Epidermal melanocyte (primary cell): Measurements from ENCODE around the gene GNG8.

ENCODE experiments used
- DNase-seq: peaks from one replicate; pipeline ENCODE4 v3.0.0; 2011; ENCODE audit warnings: low spot score; ENCODE audit not compliant: insufficient read length

GNG8 gene

DNA sequence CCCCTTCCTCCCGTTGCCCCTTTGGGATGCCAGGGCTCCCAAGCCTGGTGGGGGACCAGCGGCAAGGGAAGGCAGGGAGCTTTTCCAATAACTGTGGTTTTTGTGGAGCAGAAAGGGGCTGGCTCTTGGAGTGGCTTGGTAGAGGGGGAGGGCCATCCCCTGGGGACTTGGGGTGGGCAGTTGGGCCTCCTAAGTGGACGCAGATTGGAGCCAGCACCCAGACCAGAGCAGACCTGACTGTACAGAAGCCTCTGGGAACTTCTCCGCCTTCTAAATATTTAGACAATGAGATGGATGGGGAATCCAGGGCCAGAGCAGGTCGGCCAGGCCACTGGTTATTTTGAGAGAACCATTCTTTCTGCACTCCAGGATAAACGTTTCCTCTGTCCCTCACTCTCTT lies 15.3 kb downstream of the GNG8 start:
- no peak for DNase-seq

- DNase-seq, result no peak
These were observed 15.7 kb downstream of the GNG8 start for GRCh38 chr19:46620267-46620666.

GRCh38 chr19:46618670-46619231 lies 17.3 kb downstream of the GNG8 start:
- DNase-seq, result no peak

GRCh38 chr19:46617601-46618000 lies 18.4 kb downstream of the GNG8 start:
- no peak for DNase-seq

GRCh38 chr19:46616631-46617322 lies 19.2 kb downstream of the GNG8 start:
- DNase-seq, result no peak

GRCh38 chr19:46615966-46616365 lies 20.0 kb downstream of the GNG8 start:
- DNase-seq, result no peak

DNA sequence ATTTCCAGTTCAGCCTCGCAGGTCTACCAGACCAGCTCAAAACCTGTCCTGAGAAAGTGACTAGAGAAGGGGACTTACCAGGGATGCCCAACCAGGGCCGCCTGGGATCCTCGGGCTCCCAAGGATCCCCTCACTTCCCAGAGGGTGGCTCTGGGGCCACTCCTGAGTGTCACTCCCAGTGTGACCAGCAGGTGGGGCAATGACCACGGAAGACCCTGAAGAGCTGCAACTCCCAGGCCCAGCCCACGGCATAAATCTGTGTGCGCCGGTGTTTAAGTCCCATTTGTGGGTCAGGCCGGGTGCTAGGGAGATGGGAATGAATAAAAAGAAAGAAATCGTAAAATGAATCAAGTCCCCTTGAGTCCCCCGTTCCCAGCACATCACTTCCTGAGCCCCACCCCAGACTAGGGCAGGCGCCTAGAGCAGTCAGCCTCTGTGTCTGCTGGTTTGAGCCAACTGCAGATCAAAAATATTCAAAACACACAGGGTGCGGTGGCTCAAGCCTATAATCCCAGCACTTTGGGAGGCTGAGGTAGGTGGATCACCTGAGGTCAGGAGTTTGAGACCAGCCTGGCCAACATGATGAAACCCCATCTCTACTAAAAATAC lies 21.8 kb downstream of the GNG8 start:
- DNase-seq, result peak; percentile 97

DNA sequence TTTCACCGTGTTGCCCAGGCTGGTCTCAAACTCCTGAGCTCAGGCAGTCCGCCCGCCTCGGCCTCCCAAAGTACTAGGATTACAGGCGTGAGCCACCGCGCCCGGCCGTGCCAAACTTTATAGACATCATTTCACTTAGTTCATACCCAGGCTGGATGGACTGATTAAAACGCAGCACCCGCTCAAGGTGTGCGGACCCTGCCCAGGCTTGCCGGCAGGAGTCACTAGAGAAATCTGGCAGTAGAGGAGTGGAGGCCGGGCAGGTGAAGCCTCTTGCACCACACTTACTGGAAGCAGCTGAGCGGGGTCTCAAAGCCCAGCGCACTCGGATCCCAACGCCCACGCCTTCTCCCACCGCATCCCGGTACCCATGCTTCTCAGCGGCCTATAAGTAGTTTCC lies 22.5 kb downstream of the GNG8 start:
- DNase-seq, result no peak

DNA sequence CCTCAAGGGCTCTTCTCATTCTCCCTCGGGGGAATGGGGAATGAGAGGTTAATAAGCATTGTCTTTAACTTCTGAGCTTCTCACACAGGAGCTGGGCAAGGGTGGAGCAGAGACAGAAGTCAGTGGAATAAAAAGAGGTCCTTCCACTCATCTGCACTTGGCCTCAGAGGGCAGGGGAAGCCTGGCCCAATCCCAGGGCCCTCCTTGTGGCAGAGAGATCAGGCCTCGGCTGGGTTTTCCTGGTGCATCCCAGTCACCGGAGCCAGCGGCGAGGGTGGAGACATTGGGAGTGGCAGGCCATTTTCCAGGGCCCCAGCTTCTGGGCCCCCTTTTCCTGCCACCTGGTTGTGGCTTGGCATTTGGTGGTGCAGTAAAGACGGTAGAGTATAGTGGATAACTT lies 24.2 kb downstream of the GNG8 start:
- no peak for DNase-seq

DNA sequence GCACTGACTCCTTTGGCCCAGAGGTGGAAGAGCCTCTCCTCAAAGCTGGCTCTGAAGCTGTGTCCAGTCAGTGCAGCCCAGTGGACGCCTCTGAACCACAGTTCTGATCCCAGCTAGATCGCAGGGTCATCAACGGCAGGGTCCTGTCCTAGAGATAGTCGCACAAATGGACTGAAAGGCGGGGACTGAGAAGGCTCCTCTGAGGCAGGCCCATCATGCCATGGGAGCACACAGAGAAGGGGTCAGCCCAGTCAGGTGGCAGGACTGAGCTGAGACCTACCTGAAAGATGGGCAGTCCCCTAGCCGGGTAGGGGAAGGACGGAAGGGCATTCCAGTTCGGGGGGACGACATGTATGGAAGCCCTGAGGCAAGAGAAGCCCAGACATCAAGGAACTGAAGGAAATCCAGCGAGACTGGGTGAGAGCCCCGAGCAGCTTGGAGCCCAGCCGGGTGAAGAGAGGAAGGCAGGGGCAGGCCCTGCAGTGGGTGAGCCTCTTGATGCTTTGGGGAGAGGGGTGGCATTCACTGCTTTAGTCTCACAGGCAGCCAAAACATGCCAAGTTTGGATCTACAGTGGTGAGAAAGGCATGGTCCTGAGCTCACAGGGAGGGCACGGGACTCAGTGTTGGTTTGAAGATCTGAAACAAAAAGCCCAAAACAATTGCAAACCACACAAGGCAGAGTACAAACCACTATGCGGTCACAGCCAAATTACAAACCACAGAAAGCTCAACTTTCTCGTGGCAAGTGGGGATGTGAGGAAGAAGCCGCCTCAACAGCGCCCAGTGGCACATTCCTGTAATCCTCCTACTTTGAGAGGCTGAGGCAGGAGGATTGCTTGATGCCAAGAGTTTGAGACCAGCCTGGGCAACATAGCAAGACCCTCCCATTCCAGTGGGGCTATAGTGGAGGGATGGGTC lies 24.9 kb downstream of the GNG8 start:
- peak; percentile 50 for DNase-seq

- no peak for DNase-seq
These were observed 25.6 kb downstream of the GNG8 start for GRCh38 chr19:46610413-46610775.

DNA sequence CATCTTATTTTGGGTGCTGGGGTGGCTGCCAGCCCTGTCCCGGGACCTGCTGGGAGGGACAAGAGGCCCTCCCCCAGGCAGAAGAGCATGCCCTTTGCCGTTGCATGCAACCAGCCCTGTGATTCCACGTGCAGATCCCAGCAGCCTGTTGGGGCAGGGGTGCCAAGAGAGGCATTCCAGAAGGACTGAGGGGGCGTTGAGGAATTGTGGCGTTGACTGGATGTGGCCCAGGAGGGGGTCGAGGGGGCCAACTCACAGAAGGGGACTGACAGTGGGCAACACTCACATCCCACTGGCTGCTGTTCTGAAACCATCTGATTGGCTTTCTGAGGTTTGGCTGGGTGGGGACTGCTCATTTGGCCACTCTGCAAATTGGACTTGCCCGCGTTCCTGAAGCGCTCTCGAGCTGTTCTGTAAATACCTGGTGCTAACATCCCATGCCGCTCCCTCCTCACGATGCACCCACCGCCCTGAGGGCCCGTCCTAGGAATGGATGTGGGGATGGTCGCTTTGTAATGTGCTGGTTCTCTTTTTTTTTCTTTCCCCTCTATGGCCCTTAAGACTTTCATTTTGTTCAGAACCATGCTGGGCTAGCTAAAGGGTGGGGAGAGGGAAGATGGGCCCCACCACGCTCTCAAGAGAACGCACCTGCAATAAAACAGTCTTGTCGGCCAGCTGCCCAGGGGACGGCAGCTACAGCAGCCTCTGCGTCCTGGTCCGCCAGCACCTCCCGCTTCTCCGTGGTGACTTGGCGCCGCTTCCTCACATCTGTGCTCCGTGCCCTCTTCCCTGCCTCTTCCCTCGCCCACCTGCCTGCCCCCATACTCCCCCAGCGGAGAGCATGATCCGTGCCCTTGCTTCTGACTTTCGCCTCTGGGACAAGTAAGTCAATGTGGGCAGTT lies 26.2 kb downstream of the GNG8 start:
- no peak for DNase-seq

DNA sequence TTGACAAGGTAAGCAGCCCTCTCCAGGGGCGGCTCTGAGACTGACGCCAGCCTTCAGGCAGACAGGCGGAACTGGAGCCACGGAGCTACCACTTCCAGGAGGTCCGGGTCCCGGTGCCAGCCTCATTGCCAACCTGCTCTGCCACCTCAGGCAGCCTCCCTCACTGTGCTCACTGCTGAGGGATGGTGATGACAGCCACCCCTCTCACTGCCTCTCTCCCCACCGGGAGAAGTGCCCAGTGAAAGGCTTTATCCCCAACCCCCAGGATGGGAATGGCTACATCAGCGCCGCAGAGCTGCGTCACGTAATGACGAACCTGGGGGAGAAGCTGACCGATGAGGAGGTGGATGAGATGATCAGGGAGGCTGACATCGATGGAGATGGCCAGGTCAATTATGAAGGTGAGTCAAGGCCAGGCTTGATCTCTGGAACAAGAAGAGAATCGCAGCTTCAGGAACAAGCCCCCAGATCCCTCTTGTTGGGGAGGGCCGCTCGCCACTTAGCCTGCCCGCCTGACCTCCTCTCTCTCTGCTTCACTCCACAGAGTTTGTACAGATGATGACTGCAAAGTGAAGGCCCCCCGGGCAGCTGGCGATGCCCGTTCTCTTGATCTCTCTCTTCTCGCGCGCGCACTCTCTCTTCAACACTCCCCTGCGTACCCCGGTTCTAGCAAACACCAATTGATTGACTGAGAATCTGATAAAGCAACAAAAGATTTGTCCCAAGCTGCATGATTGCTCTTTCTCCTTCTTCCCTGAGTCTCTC lies 27.2 kb downstream of the GNG8 start:
- DNase-seq, result no peak

GRCh38 chr19:46608178-46608577 lies 27.8 kb downstream of the GNG8 start:
- DNase-seq, result no peak

GRCh38 chr19:46607448-46607841 lies 28.6 kb downstream of the GNG8 start:
- no peak for DNase-seq

DNA sequence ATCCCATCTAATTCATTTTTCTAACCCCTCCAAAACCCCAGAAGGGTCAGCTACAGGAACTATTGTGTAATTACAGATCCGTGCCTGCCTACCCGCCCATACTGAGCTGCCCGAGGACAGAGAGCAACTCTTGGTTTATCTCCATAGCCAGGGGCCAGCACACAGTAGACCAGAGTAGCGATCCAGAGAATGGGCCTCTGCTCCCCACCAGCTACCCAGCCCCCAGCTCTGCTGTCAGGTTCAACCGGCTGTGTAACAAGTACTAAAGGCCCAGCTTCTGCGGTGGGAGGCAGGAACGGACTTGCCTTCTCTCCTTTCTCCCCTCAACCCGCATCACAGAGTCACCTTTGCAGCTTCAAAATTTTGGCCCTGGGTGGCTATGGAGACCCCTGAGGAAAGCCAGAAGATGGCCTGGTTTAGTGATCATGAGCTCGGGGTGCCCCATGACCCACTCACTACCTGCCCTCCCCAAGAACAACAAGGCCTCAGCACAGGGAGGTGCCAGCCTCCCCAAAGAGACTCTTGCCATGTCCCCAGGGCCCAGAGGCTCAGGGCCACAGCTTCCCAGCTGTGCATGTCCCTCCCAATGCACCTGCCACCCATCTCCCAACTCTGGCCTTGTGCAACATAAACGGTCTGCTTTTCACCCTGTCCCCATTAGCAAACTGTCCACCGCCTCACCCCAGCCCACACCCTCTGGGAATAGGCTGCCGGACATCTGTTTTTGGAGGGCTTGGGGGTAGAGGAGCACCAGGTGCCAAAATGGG lies 29.1 kb downstream of the GNG8 start:
- no peak for DNase-seq

DNA sequence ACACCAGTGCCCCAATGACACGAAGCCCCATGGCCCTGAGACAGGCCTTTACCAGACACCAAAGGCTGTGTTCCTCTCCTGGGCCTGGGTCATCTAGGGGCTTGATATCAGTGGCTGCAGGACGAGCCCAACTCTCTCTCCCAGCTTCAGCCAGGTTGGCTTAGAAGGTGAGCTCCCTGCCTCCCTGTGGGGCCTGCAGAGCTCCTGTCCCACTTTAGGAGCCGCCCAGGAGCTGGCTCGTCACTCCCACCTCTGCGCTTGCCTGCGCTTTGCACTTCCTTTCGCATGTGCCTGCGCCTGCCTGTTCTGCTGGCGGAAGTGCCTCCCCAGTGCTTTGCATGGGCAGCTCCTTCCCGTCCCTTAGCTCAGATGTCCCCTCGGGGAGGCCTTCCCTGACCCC lies 30.0 kb downstream of the GNG8 start:
- no peak for DNase-seq

DNA sequence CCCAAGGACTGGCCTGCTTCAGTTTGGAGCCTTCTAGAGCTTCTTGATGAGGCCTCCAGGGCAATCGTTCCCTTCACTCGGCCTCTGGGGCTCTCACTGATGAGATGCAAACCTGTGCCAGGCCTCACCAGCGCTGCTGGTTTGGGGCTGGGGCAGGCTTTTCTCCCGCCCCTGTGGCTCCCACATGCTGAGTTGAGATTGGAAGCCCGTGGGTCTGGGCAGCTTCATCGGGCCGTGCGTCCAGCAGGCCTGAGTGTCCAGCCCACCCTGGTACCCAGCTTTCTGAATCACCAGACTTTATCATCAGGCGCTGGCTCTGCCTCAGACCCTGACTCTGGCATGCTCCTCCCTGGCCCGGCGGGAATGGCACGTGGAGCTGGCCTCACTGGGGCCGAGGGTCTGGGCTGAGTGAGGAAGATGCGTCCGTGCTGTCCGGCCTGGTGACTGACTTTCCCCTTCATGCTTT lies 30.6 kb downstream of the GNG8 start:
- DNase-seq, result no peak

GRCh38 chr19:46604781-46605355 lies 31.1 kb downstream of the GNG8 start:
- no peak for DNase-seq
